SIG-M5 (cell line): Measurements from ENCODE around the gene LEMD2.

Source experiments
- DNase-seq: peaks from one replicate; lab custom pipeline; 2025; lab: John Stamatoyannopoulos, UW

The LEMD2 gene

GRCh38 chr6:33794910-33795623 is 6.1 kb upstream of the LEMD2 start:
- DNase-seq, result no peak

DNA sequence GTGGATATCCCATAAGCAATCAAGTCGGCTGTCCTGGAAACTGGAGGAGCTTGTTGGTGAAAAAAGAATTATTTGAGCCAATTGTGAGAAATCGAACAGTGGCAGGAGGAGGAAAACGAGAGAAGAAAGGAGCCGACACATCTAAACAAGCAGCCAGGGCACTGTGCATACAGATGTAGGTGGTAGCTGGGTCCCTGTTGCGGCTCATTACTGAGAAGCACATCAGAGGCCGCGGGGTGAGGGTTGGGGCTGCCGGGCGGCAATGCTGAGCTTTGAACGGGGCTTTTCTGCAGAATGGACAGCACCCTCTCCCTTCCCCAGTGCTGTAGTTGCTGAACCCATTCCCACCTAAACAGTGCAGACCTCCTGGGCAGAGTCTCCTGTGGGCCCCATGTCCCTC is 4.1 kb upstream of the LEMD2 start:
- no peak for DNase-seq

DNA sequence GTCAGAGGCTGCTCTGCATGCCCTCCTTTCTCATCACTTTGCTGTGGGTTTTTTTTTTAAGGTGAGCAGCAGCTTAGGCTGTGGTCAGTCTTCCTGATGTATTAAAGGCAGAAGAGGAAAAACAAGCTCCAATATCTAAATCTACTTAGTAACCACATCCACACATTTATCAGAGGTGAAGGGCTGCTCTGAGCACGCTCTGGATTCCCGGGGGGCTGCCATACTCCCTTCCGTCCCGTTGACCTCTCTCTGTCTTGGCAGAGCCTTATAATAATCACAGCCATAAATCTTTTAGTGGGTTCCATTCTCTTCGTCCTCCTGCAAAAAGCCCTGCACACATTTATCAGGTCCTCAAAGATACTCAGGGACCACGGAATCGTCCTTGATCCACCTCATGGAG is 2.7 kb upstream of the LEMD2 start:
- no peak for DNase-seq

DNA sequence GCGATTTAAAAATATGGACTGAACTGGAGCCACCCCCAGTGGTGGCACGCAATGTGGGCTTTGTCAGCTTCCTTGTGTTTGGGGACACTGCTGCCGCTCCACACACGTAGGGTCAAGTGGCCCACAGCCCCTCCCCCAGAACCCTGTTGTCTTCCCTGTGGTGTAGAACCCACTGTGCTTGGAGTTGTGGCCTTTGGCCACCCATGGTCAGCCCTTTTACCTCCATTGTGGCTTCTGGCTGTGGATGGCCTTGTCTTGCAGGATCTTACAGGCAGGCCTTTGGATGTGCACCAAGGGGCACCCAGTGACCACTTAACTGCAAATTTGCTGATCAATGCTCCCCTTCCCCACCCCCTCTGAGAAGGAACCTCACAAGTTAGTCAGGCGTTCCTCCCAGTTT is 2.0 kb upstream of the LEMD2 start:
- no peak for DNase-seq

GRCh38 chr6:33790379-33790778 is 1.4 kb upstream of the LEMD2 start:
- DNase-seq, result no peak

- no peak for DNase-seq
Observed at GRCh38 chr6:33789550-33789895, 593 bp upstream of the LEMD2 start.

DNA sequence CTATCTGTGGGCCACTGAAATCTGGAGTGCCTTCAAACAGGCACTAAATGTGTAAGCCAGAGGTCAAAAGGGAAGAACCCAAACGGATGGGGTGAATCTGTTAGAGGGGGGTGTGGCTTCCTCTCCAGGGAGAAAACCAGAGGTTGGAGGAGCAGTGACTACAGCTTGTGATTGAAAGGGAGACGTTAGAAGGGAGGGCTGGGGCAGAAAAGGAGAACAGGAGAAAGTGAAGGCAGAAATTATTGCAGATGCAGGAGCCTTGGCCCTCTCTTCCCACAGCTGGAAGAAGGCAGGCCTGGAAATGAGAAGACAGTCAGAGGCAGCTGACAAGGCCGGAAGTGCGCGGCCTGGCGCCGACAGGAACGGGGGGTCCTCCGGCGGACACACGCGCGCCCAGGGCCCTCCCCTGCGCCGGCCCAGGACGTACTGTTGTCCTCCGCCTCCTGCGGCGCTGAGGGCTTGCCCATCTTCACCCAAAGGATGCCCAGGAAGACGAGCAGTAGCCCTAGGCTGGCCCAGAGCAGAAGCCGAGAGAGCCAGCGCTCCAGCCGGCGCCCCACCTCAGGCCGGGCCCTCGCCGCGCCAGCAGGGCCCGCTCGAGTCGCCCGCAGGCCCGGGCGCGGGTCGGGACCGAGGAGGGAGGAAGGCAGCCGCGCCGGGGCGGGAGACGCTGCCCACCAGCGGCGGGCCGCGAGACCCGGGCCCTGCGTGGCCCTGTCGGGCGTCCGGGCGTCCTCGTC is 806 bp downstream of the LEMD2 start:
- DNase-seq, result peak; percentile 62

DNA sequence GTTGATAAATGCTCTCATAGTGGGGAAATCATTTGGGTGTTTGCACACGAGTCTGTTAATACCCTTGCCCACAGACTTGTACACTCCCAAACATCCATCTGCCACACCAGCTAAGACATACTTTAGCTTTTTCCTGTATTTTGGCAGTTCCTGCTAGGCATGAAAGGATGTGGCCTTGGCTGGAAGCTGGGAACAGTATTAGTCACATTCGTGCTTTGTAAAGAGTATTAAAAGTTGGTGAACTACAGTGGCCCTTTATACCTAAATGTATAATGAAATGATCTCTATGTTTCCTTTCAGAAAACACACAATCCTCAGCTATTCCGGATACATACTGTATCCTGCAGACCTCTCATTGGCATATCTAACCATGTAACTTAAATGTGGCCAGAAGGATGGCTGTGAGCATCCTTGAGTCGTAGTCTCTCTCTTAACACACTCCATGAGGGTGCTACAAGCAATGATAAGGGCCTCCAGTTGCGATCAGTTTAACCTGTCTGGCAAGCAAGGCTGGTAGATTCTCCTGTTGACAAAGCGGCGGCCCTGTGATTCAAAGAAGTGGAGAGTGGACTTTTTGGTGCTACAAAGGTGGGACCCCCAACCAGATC is 1.5 kb downstream of the LEMD2 start:
- no peak for DNase-seq

GRCh38 chr6:33786736-33787135 is 2.2 kb downstream of the LEMD2 start:
- no peak for DNase-seq

DNA sequence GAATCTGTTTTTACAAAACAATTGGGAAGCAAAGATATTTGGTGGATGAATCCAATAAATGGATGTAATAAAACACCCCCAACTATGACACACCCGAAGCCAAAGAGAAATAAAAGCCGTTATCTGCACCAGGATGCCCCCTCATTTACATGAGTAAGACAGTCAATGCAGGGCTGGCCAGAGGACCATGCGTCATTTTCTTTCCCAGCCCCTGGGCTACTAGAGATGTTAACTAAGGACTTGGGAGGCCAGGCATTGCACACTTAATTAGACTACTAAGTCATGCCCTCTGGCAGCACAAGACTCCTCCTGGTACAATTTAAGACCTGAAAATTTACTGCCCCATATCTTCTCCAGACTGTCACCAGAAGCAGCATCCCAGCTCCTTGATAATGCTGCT is 3.2 kb downstream of the LEMD2 start:
- no peak for DNase-seq

- no peak for DNase-seq
Observed at GRCh38 chr6:33784787-33785186, 4.1 kb downstream of the LEMD2 start.

- no peak for DNase-seq
Observed at GRCh38 chr6:33783781-33784520, 5.0 kb downstream of the LEMD2 start.

GRCh38 chr6:33782561-33782960 is 6.4 kb downstream of the LEMD2 start:
- no peak for DNase-seq

- DNase-seq, result no peak
Observed at GRCh38 chr6:33781131-33781975, 7.6 kb downstream of the LEMD2 start.

DNA sequence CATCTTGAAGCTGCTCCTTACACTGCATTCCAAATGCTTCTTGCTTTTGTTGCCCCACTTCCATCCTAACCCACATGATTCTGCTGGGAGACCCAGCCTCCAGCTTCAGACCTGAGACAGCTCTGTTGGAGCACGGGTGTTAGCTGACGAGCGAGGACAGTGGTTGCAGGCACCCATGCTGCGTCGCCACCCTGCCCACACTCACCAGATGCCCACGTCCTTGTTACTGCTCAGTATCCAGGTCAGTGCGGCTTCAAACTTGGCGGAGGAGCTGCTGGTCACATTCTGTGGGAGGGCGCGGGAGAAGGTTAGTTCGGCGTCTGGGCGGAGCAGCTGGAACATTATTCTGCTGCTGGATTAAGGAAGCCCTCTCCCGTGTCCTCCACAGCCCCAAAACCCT is 9.0 kb downstream of the LEMD2 start:
- DNase-seq, result no peak

GRCh38 chr6:33779290-33779689 is 9.6 kb downstream of the LEMD2 start:
- DNase-seq, result no peak

GRCh38 chr6:33778444-33779121 is 10.3 kb downstream of the LEMD2 start:
- no peak for DNase-seq

DNA sequence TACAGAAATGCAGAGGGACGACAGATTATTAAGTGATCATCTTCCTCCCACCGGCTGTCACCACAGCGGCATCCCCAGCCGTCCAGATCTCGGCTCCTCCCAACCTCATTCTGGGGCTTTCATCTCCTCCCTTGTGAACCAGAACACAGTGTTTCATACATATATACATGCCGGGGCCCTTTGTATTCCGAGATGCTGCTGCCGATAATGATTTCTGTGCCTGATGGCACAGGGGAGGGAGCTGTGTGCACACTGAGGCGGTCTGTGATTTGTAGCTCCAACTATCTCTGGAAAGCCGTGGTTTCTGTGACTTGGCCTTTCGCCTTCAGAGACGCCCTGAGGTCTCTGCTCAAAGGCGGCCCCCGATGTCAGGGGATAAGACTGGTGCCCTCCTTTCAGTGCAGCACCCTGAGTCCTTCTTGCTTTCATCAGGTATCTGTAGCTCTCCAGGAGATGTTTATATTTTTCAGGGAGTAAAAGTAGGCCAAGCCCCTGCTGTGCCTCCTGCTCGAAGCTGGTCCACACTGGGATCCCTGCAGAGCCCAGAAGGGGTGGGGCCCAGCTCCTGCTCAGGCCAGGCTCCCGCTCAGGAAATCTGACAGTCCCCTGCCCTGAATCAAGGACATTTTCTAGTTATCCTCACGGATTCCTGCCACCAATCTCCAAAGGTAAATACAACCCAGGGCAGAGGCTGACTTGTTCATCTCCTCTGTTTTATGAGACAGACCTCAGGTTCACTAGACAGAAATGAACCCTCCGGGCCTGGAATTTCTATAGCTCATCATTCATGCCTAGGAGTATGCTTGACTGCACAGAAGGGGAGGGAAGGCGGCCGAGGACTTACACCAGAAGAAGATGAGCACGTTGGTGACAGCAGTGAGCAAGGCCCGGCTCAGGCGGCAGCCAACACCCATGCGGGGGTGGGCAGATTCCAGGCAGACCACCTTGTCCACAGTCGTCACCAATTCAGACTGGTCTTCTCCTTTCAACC is 11.2 kb downstream of the LEMD2 start:
- DNase-seq, result no peak

GRCh38 chr6:33776764-33777163 is 12.2 kb downstream of the LEMD2 start:
- DNase-seq, result no peak

- no peak for DNase-seq
Observed at GRCh38 chr6:33776186-33776585, 12.7 kb downstream of the LEMD2 start.
